CD4-positive, CD25-positive, alpha-beta regulatory T cell (primary cell): Measurements from ENCODE around the gene STK4. TPM values are rescaled to one million over a fixed set of nuclear protein-coding genes. Genes with fewer than 3 reads are reported as not detected.

Experiments used
- ATAC-seq, 2 donors: fragments of 150-1000 bp; cut with Tn5 transposase; one replicate each; pipeline ENCODE4 v1.10.0; 2021; ENCODE audit warnings: low read depth in 2 of 2, moderate number of reproducible peaks in 2 of 2, moderate library complexity in 1 of 2
- DNase-seq, 3 donors: peaks; one replicate each; pipeline versions ENCODE4 v3.0.0 to v3.0.0-alpha.2; 2012 to 2022; ENCODE audit warnings: mixed read lengths in 1 of 3
- H3K27ac ChIP-seq: one replicate; pipeline ENCODE4 v1.7.0; 2013; ENCODE audit warnings: mild to moderate bottlenecking, low read length; ENCODE audit not compliant: insufficient read depth, poor library complexity, severe bottlenecking
- H3K27me3 ChIP-seq: one replicate; pipeline ENCODE4 v1.7.0; 2013; ENCODE audit warnings: low read length; ENCODE audit not compliant: control insufficient read depth, insufficient read depth
- H3K36me3 ChIP-seq: one replicate; pipeline ENCODE4 v1.7.0; 2013; ENCODE audit warnings: mild to moderate bottlenecking, low read length, moderate library complexity; ENCODE audit not compliant: control insufficient read depth, insufficient read depth
- H3K4me1 ChIP-seq: 2 replicates; pipeline ENCODE4 v1.7.0; 2013; ENCODE audit warnings: mild to moderate bottlenecking, low read length; ENCODE audit not compliant: insufficient read depth, control insufficient read depth, poor library complexity, severe bottlenecking
- H3K4me3 ChIP-seq: one replicate; pipeline ENCODE4 v1.7.0; 2013; ENCODE audit warnings: low read depth, mild to moderate bottlenecking, low read length, moderate library complexity
- H3K9me3 ChIP-seq, 2 experiments: 1 replicate in 1 of 2; 2 replicates in 1 of 2; pipeline ENCODE4 v1.7.0; 2013; ENCODE audit warnings: low read length in 2 of 2, mild to moderate bottlenecking in 1 of 2, moderate library complexity in 1 of 2; ENCODE audit not compliant: control insufficient read depth in 2 of 2
- H3K27ac Mint-ChIP-seq, 3 donors: one replicate each; pipeline ENCODE4 v1.8.0; 2020 to 2022; ENCODE audit warnings: mild to moderate bottlenecking in 3 of 3, mixed read lengths in 3 of 3, moderate library complexity in 2 of 3
- H3K27me3 Mint-ChIP-seq: one replicate; pipeline ENCODE4 v1.8.0; 2022; ENCODE audit warnings: mild to moderate bottlenecking, mixed read lengths
- H3K36me3 Mint-ChIP-seq: one replicate; pipeline ENCODE4 v1.8.0; 2020; ENCODE audit warnings: mixed read lengths
- H3K4me1 Mint-ChIP-seq, 4 donors: one replicate each; pipeline ENCODE4 v1.8.0; 2020 to 2022; ENCODE audit warnings: mixed read lengths in 4 of 4, mild to moderate bottlenecking in 1 of 4
- H3K4me3 Mint-ChIP-seq, 4 donors: one replicate each; pipeline ENCODE4 v1.8.0; 2020 to 2022; ENCODE audit warnings: mild to moderate bottlenecking in 4 of 4, mixed read lengths in 4 of 4, moderate library complexity in 3 of 4
- H3K9me3 Mint-ChIP-seq, 7 donors: one replicate each; pipeline ENCODE4 v1.8.0; 2020 to 2022; ENCODE audit warnings: mixed read lengths in 7 of 7, mild to moderate bottlenecking in 3 of 7, moderate library complexity in 2 of 7
- polyA plus RNA-seq, 4 donors: library from polyadenylated mRNA; unstranded; fragments of 300-500 nt; fragmentation: Illumina TruSeq; gene quantifications; one replicate each; pipeline ENCODE4 v1.2.3, GENCODE V29; 2021
- total RNA-seq: library from RNA; stranded (reverse); gene quantifications from one replicate; pipeline ENCODE4 v1.2.3, GENCODE V29; 2022

STK4 gene
- total and polyA plus RNA-seq, 5 donors from 2014 or later, result 211 to 375 (median 227) TPM

GRCh38 chr20:45069261-45069660, 102.9 kb downstream of the STK4 start:
- H3K4me3 ChIP-seq, result no peak overlapping the region
- H3K36me3 ChIP-seq, result peaks cover 88% of the 10 kb centered on the region
- H3K27me3 ChIP-seq, result no peaks in the 10 kb centered on the region
- H3K4me1 Mint-ChIP-seq, result peaks cover 42 to 76% (median 57%) of the 10 kb centered on the region in 4 donors
- H3K27me3 Mint-ChIP-seq, result no peaks in the 10 kb centered on the region
- DNase-seq (no peak), ATAC-seq (no peak)
- peaks cover 9% of the 10 kb centered on the region for H3K4me1 ChIP-seq
- H3K9me3 Mint-ChIP-seq, result no peaks in the 10 kb centered on the region
- peaks cover 57% of the 10 kb centered on the region for H3K36me3 Mint-ChIP-seq
- H3K27ac ChIP-seq, result no peak overlapping the region
- H3K4me3 Mint-ChIP-seq, result no peak overlapping the region
- H3K27ac Mint-ChIP-seq, result peak overlapping the region in 1 of 3 donors; percentile 86
- no peaks in the 10 kb centered on the region for H3K9me3 ChIP-seq

- no peaks in the 10 kb centered on the region for H3K9me3 Mint-ChIP-seq
- H3K36me3 Mint-ChIP-seq, result peaks cover 61% of the 10 kb centered on the region
- peaks cover 34 to 60% (median 41%) of the 10 kb centered on the region in 4 donors for H3K4me1 Mint-ChIP-seq
- Histone ChIP-seq H3K27me3 (no peaks in the 10 kb centered on the region), H3K4me1 (no peaks in the 10 kb centered on the region), H3K9me3 (no peaks in the 10 kb centered on the region), H3K27ac (no peak overlapping the region), H3K4me3 (no peak overlapping the region), H3K36me3 (peaks cover 93% of the 10 kb centered on the region)
- peak overlapping the region; percentile 41 to 71 (median 62) for H3K27ac Mint-ChIP-seq
- H3K4me3 Mint-ChIP-seq, result no peak overlapping the region
- H3K27me3 Mint-ChIP-seq, result no peaks in the 10 kb centered on the region
- DNase-seq (no peak), ATAC-seq (no peak)
These were observed 104.8 kb downstream of the STK4 start for GRCh38 chr20:45070932-45071632.

- H3K27me3 Mint-ChIP-seq, result no peaks in the 10 kb centered on the region
- no peak overlapping the region for H3K4me3 ChIP-seq
- ATAC-seq, result no peak
- H3K9me3 Mint-ChIP-seq, result no peaks in the 10 kb centered on the region
- peaks cover 62% of the 10 kb centered on the region for H3K36me3 Mint-ChIP-seq
- H3K4me1 Mint-ChIP-seq, result peaks cover 32 to 54% (median 37%) of the 10 kb centered on the region in 4 donors
- peaks cover 93% of the 10 kb centered on the region for H3K36me3 ChIP-seq
- H3K4me3 Mint-ChIP-seq, result no peak overlapping the region
- H3K9me3 ChIP-seq, result no peaks in the 10 kb centered on the region
- no peaks in the 10 kb centered on the region for H3K4me1 ChIP-seq
- no peak overlapping the region for H3K27ac ChIP-seq
- no peak for DNase-seq
- peak overlapping the region in 2 of 3 donors; percentile 41 to 80 for H3K27ac Mint-ChIP-seq
- no peaks in the 10 kb centered on the region for H3K27me3 ChIP-seq
These were observed 105.8 kb downstream of the STK4 start for GRCh38 chr20:45072066-45072465.

GRCh38 chr20:45073221-45073620, 106.9 kb downstream of the STK4 start:
- Histone ChIP-seq H3K36me3 (peaks cover 92% of the 10 kb centered on the region), H3K4me3 (no peak overlapping the region), H3K27me3 (no peaks in the 10 kb centered on the region), H3K9me3 (no peaks in the 10 kb centered on the region), H3K4me1 (no peaks in the 10 kb centered on the region), H3K27ac (no peak overlapping the region)
- ATAC-seq (no peak), DNase-seq (no peak)
- H3K9me3 Mint-ChIP-seq, result no peaks in the 10 kb centered on the region
- peak overlapping the region in 2 of 3 donors; percentile 34 to 74 for H3K27ac Mint-ChIP-seq
- H3K4me3 Mint-ChIP-seq, result no peak overlapping the region
- H3K36me3 Mint-ChIP-seq, result peaks cover 58% of the 10 kb centered on the region
- peaks cover 28 to 42% (median 32%) of the 10 kb centered on the region in 4 donors for H3K4me1 Mint-ChIP-seq
- H3K27me3 Mint-ChIP-seq, result no peaks in the 10 kb centered on the region

- H3K27me3 Mint-ChIP-seq, result no peaks in the 10 kb centered on the region
- Histone ChIP-seq H3K4me3 (no peak overlapping the region), H3K4me1 (no peaks in the 10 kb centered on the region), H3K27ac (no peak overlapping the region), H3K9me3 (peaks cover 6 to 7% of the 10 kb centered on the region in 2 experiments), H3K36me3 (peaks cover 98% of the 10 kb centered on the region), H3K27me3 (no peaks in the 10 kb centered on the region)
- ATAC-seq (no peak), DNase-seq (no peak)
- peaks cover 66% of the 10 kb centered on the region for H3K36me3 Mint-ChIP-seq
- no peak overlapping the region for H3K4me3 Mint-ChIP-seq
- H3K9me3 Mint-ChIP-seq, result peaks cover 0 to 10% (median 5%) of the 10 kb centered on the region in 7 donors
- no peak overlapping the region for H3K27ac Mint-ChIP-seq
- peaks cover 6 to 25% (median 16%) of the 10 kb centered on the region in 4 donors for H3K4me1 Mint-ChIP-seq
These were observed 111.2 kb downstream of the STK4 start for GRCh38 chr20:45077559-45077958.

GRCh38 chr20:45080867-45081624, 114.7 kb downstream of the STK4 start:
- Histone ChIP-seq H3K36me3 (peaks cover 80% of the 10 kb centered on the region), H3K4me3 (no peak overlapping the region), H3K9me3 (peaks cover 11 to 12% of the 10 kb centered on the region in 2 experiments), H3K27me3 (no peaks in the 10 kb centered on the region), H3K27ac (no peak overlapping the region), H3K4me1 (no peaks in the 10 kb centered on the region)
- Mint-ChIP-seq H3K4me3 (peak overlapping the region in 1 of 4 donors; percentile 27), H3K27me3 (no peaks in the 10 kb centered on the region), H3K27ac (peak overlapping the region in 1 of 3 donors; percentile 17), H3K36me3 (peaks cover 68% of the 10 kb centered on the region), H3K9me3 (peaks cover 0 to 16% (median 9%) of the 10 kb centered on the region in 7 donors), H3K4me1 (peaks cover 9 to 25% (median 12%) of the 10 kb centered on the region in 4 donors)
- DNase-seq (peak in 1 of 3 donors; percentile 28), ATAC-seq (no peak)

GRCh38 chr20:45082468-45082867, 116.2 kb downstream of the STK4 start:
- ATAC-seq, result no peak
- Mint-ChIP-seq H3K4me1 (peaks cover 11 to 23% (median 13%) of the 10 kb centered on the region in 4 donors), H3K27ac (peak overlapping the region in 1 of 3 donors; percentile 74), H3K9me3 (peaks cover 0 to 16% (median 9%) of the 10 kb centered on the region in 7 donors), H3K4me3 (no peak overlapping the region), H3K27me3 (no peaks in the 10 kb centered on the region), H3K36me3 (peaks cover 72% of the 10 kb centered on the region)
- Histone ChIP-seq H3K36me3 (peaks cover 73% of the 10 kb centered on the region), H3K4me3 (no peak overlapping the region), H3K27ac (no peak overlapping the region), H3K27me3 (no peaks in the 10 kb centered on the region), H3K4me1 (no peaks in the 10 kb centered on the region), H3K9me3 (peaks cover 11 to 12% of the 10 kb centered on the region in 2 experiments)
- DNase-seq, result no peak
